Measurements from ENCODE around the gene HCRTR1. TPM values are rescaled to one million over a fixed set of nuclear protein-coding genes. Genes with fewer than 3 reads are reported as not detected.

The HCRTR1 gene
- total RNA-seq, 6 experiments from 2014 or later: not detected

DNA sequence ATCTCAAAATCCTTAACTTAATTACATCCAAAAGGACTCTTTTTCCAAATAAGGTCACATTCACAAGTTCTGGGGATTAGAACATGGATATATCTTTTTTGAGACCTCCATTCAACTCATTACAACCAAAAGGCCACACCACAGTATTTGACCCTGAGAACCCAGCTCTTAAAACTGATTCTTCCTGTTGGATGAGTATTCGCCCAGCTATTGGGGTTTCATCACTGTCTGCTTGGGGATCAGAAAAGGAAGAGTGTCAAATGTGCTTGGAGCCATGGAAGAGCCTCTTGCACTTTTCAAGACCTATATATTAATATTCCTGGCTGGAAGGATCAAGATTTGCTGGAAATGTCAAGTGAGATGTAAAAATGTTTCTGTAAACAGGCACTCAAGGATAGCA is 46.6 kb upstream of the HCRTR1 start:
- Mint-ChIP-seq H3K27ac (peak overlapping the region; percentile 20), H3K4me1 (ENCODE audit: low read depth) (peaks cover 81% of the 10 kb centered on the region), H3K36me3 (ENCODE audit: low read depth) (no peaks in the 10 kb centered on the region), H3K27me3 (ENCODE audit: insufficient read depth) (no peaks in the 10 kb centered on the region), H3K9me3 (no peaks in the 10 kb centered on the region), H3K4me3 (0 out of 2 replicates have a peak overlapping the region, but pooled peaks have one; percentile 1)
- peak; percentile 53 for DNase-seq
- no peak for TF ChIP-seq CTCF (IDR thresholded peaks at IDR 0.05)

DNA sequence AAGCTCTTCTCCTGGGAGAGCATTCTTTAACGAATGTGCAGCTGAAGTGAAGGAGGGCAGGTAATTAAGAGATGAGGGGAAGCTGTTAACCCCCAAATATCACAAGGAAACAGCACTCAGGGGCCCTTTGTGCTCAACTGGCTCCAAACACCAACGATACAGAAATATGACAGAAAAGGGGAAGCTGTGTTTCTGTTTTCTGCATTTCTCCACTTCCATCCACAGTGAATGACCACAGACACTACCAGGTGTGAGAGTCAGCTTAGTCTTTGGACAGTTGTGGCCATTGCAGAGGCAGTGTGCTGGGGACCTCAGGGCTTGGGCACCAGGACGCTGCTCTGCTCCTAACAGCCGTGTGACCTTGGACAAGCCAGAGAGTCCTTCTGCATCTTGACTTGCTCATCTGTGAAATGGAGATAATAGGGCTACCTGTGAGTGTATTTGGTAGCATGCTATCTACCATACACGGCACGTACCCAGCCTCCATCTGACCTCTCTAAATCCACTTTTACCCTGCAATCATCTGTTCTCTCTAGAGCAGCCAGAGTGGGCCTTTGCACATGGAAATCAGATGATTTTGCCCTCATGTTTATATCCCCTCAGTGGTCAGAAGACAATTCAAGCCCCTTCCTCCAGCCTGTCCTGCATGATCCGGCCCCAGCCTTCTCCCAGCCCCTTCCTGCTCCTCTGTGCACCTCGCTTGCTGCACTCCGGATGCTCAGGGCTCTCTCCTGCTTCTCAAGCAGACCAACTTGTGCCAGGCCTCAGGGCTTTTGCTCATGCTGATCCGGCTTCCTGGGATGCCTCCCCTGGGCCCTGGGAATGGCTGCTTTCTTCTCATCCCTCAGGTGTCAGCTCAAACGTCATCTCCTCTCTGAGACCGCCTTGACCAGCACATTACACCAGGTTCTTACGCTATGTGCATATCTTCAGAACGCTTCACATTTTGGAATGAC is 45.9 kb upstream of the HCRTR1 start:
- H3K36me3 Mint-ChIP-seq (ENCODE audit: low read depth): no peaks in the 10 kb centered on the region
- H3K9me3 Mint-ChIP-seq: no peaks in the 10 kb centered on the region
- DNase-seq: no peak
- H3K4me1 Mint-ChIP-seq (ENCODE audit: low read depth): peaks cover 89% of the 10 kb centered on the region
- H3K27me3 Mint-ChIP-seq (ENCODE audit: insufficient read depth): no peaks in the 10 kb centered on the region
- peak overlapping the region; percentile 20 for H3K27ac Mint-ChIP-seq
- TF ChIP-seq CTCF (IDR thresholded peaks at IDR 0.05): no peak
- H3K4me3 Mint-ChIP-seq: 0 out of 2 replicates have a peak overlapping the region, but pooled peaks have one; percentile 1

GRCh38 chr1:31572323-31573104 is 45.0 kb upstream of the HCRTR1 start:
- Mint-ChIP-seq H3K36me3 (ENCODE audit: low read depth) (no peaks in the 10 kb centered on the region), H3K4me1 (ENCODE audit: low read depth) (peaks cover 88% of the 10 kb centered on the region), H3K27ac (peak overlapping the region; percentile 63), H3K27me3 (ENCODE audit: insufficient read depth) (no peaks in the 10 kb centered on the region), H3K9me3 (no peaks in the 10 kb centered on the region), H3K4me3 (no peak overlapping the region)
- no peak for TF ChIP-seq CTCF (IDR thresholded peaks at IDR 0.05)
- DNase-seq: peak; percentile 36

- H3K9me3 Mint-ChIP-seq: no peaks in the 10 kb centered on the region
- H3K4me1 Mint-ChIP-seq (ENCODE audit: low read depth): peaks cover 80% of the 10 kb centered on the region
- peak overlapping the region; percentile 63 for H3K27ac Mint-ChIP-seq
- no peaks in the 10 kb centered on the region for H3K27me3 Mint-ChIP-seq (ENCODE audit: insufficient read depth)
- no peak for TF ChIP-seq CTCF (IDR thresholded peaks at IDR 0.05)
- DNase-seq: no peak
- 0 out of 2 replicates have a peak overlapping the region, but pooled peaks have one; percentile 33 for H3K4me3 Mint-ChIP-seq
- no peaks in the 10 kb centered on the region for H3K36me3 Mint-ChIP-seq (ENCODE audit: low read depth)
These were observed 44.2 kb upstream of the HCRTR1 start for GRCh38 chr1:31573261-31573660.

DNA sequence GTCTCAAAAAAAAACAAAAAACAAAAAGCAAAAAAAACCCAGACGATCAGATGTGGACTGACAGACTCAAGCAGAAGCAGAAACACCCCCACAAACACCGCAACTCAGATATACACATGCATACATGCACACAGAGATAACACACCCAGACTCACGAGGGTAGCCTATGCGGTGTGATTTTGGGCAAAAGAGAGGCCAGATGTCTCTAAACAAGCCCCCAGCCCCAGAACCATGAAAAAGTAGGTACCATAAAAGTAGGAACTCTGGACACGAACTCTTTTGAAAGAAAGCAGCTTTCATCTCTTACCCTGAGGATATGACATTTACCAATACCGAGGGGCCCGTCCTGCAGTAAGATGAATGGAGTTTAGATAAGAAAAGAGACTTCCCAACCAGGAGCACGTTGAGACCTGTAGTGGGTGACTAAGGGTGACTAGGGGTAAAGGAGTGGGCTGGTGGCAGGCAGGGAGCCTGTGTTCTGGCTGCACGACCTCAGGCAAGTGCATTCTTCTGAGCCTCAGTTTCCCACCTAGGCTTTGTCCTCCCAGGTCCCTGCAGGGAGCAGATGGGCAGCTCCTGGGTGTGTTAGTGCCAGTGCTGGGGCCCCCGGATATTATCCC is 42.6 kb upstream of the HCRTR1 start:
- no peak for TF ChIP-seq CTCF (IDR thresholded peaks at IDR 0.05)
- H3K27me3 Mint-ChIP-seq (ENCODE audit: insufficient read depth): no peaks in the 10 kb centered on the region
- H3K4me3 Mint-ChIP-seq: no peak overlapping the region
- DNase-seq: no peak
- H3K9me3 Mint-ChIP-seq: no peaks in the 10 kb centered on the region
- peak overlapping the region; percentile 9; the same call in 1 of the 2 replicates for H3K27ac Mint-ChIP-seq
- H3K36me3 Mint-ChIP-seq (ENCODE audit: low read depth): no peaks in the 10 kb centered on the region
- H3K4me1 Mint-ChIP-seq (ENCODE audit: low read depth): peaks cover 66% of the 10 kb centered on the region
